Smooth muscle cell (in vitro differentiated cells): ENCODE results near the gene BLTP1. TPM values are rescaled to one million over a fixed set of nuclear protein-coding genes. Genes with fewer than 3 reads are reported as not detected.

Experiments
- DNase-seq: peaks from one replicate; lab custom pipeline; 2025; ENCODE audit not compliant: unreplicated experiment; lab: John Stamatoyannopoulos, UW
- H2AFZ ChIP-seq: fragments of 200-600 bp; sonication (generic); 2 replicates; pipeline ENCODE4 v1.6.0; 2016; ENCODE audit warnings: antibody characterized with exemption, low read depth, mild to moderate bottlenecking
- H3F3A ChIP-seq: fragments of 200-600 bp; sonication (generic); 2 replicates; pipeline ENCODE4 v1.6.0; 2017; ENCODE audit warnings: antibody characterized with exemption, low read depth
- H3K27ac ChIP-seq: fragments of 200-600 bp; sonication (generic); 2 replicates; pipeline ENCODE4 v1.5.1; 2016; ENCODE audit warnings: low read depth, mild to moderate bottlenecking
- H3K27me3 ChIP-seq: fragments of 200-600 bp; sonication (generic); 2 replicates; pipeline ENCODE4 v1.6.1; 2016; ENCODE audit warnings: low read depth, mild to moderate bottlenecking
- H3K36me3 ChIP-seq: fragments of 200-600 bp; sonication (generic); 2 replicates; pipeline ENCODE4 v1.5.1; 2016; ENCODE audit warnings: low read depth
- H3K4me1 ChIP-seq: fragments of 200-600 bp; sonication (generic); 2 replicates; pipeline ENCODE4 v1.5.1; 2016; ENCODE audit warnings: low read depth
- H3K4me2 ChIP-seq: fragments of 200-600 bp; sonication (generic); 2 replicates; pipeline ENCODE4 v1.6.0; 2016; ENCODE audit warnings: mild to moderate bottlenecking
- H3K4me3 ChIP-seq: fragments of 200-600 bp; sonication (generic); 2 replicates; pipeline ENCODE4 v1.5.1; 2016; ENCODE audit warnings: mild to moderate bottlenecking
- H3K79me2 ChIP-seq: fragments of 200-600 bp; sonication (generic); 2 replicates; pipeline ENCODE4 v1.6.0; 2016; ENCODE audit warnings: low read depth, mild to moderate bottlenecking
- H3K9ac ChIP-seq: fragments of 200-600 bp; sonication (generic); 2 replicates; pipeline ENCODE4 v1.6.0; 2016; ENCODE audit warnings: low read depth
- H3K9me3 ChIP-seq: fragments of 200-600 bp; sonication (generic); replicated peaks from 2 replicates; pipeline ENCODE4 v1.5.1; 2016; ENCODE audit warnings: low read depth
- H4K20me1 ChIP-seq: fragments of 200-600 bp; sonication (generic); 2 replicates; pipeline ENCODE4 v1.6.0; 2016; ENCODE audit warnings: low read depth
- WGBS: methylation state at CpG from one replicate; pipeline ENCODE4 v1.1.7; 2016; ENCODE audit warnings: low lambda C conversion rate; 5-methylcytosine and 5-hydroxymethylcytosine counted together
- polyA plus RNA-seq: library from polyadenylated mRNA; unstranded; fragments of >200 nt; fragmentation: Nextera tagmentation; extraction: Ambion mirVana; gene quantifications from 2 replicates; pipeline ENCODE4 v1.2.1, GENCODE V29; 2016
- total RNA-seq: library from RNA; depleted of rRNA; stranded (reverse); fragments of >200 nt; gene quantifications from 2 replicates; pipeline ENCODE4 v1.2.3, GENCODE V29; 2014
- TF ChIP-seq, protein P1 (sequence below): fragments of 200-600 bp; sonication (generic); IDR thresholded peaks from 2 replicates; pipeline ENCODE4 v1.5.1; 2017; ENCODE audit warnings: borderline replicate concordance, mild to moderate bottlenecking, antibody characterized with exemption; ENCODE audit not compliant: insufficient read depth, poor library complexity, severe bottlenecking

BLTP1 gene
- total and polyA plus RNA-seq, 2 experiments from 2014 or later, result 4.7 to 80.5 TPM

DNA sequence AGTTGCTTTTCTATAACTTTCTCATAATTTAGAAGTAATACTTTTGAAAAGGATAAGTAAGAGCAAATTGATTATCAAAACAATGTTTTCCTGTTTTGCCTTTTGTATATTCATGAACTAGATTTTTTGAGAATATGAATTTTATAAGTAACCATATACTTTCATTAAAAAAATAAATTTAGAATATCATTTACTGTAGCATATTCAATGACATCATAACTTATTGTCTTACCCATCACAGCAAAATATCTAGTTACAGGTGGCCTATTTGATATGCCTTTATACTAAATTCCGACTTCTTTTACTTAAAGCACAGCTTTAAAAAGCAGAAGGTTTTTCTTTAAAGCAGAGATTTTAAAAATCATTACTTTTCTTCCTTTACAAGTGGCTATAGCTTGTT is 20.1 kb downstream of the BLTP1 start:
- no peaks in the 10 kb centered on the region for H3K27me3 ChIP-seq
- H3K9me3 ChIP-seq, result no peaks in the 10 kb centered on the region
- WGBS, result 96% methylated on average over 1 of the region's 1 CpG
- H3F3A ChIP-seq, result no peaks in the 10 kb centered on the region
- no peak overlapping the region for H3K27ac ChIP-seq
- H2AFZ ChIP-seq, result no peak overlapping the region
- no peaks in the 10 kb centered on the region for H3K4me1 ChIP-seq
- H4K20me1 ChIP-seq, result peaks cover 47% of the 10 kb centered on the region
- no peak overlapping the region for H3K9ac ChIP-seq
- no peak overlapping the region for H3K4me2 ChIP-seq
- DNase-seq, result no peak
- H3K4me3 ChIP-seq, result no peak overlapping the region
- H3K79me2 ChIP-seq, result peaks cover 32% of the 10 kb centered on the region
- TF ChIP-seq, protein P1, sequence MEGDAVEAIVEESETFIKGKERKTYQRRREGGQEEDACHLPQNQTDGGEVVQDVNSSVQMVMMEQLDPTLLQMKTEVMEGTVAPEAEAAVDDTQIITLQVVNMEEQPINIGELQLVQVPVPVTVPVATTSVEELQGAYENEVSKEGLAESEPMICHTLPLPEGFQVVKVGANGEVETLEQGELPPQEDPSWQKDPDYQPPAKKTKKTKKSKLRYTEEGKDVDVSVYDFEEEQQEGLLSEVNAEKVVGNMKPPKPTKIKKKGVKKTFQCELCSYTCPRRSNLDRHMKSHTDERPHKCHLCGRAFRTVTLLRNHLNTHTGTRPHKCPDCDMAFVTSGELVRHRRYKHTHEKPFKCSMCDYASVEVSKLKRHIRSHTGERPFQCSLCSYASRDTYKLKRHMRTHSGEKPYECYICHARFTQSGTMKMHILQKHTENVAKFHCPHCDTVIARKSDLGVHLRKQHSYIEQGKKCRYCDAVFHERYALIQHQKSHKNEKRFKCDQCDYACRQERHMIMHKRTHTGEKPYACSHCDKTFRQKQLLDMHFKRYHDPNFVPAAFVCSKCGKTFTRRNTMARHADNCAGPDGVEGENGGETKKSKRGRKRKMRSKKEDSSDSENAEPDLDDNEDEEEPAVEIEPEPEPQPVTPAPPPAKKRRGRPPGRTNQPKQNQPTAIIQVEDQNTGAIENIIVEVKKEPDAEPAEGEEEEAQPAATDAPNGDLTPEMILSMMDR, result no peak
- peaks cover 8% of the 10 kb centered on the region for H3K36me3 ChIP-seq

DNA sequence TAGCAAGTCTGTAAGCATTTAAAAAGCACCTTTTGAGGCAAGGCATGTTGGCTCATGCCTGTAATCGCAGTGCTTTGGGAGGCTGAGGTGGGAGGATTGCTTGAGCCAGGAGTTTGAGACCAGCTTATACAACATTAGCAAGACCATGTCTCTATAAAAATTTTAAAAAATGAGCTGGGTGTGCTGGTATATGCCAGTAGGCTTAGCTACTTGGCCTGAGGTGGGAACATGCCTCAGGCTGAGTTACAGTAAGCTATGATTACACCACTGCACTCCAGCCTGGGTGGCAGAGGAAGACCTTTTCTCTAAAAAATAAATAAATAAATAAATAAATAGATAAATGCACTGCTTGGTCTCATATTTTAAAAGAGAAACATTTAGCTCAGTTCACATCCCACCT is 26.8 kb downstream of the BLTP1 start:
- no peak overlapping the region for H3K9ac ChIP-seq
- no peaks in the 10 kb centered on the region for H4K20me1 ChIP-seq
- no peak for DNase-seq
- H3K4me3 ChIP-seq, result no peak overlapping the region
- H3K27ac ChIP-seq, result no peak overlapping the region
- H3K4me1 ChIP-seq, result no peaks in the 10 kb centered on the region
- no peaks in the 10 kb centered on the region for H3K27me3 ChIP-seq
- TF ChIP-seq, protein P1, result no peak
- H3K79me2 ChIP-seq, result no peaks in the 10 kb centered on the region
- H3K36me3 ChIP-seq, result peaks cover 17% of the 10 kb centered on the region
- no peaks in the 10 kb centered on the region for H3K9me3 ChIP-seq
- H3K4me2 ChIP-seq, result no peak overlapping the region
- WGBS, result 100% methylated on average over 1 of the region's 1 CpG
- no peak overlapping the region for H2AFZ ChIP-seq
- no peaks in the 10 kb centered on the region for H3F3A ChIP-seq

DNA sequence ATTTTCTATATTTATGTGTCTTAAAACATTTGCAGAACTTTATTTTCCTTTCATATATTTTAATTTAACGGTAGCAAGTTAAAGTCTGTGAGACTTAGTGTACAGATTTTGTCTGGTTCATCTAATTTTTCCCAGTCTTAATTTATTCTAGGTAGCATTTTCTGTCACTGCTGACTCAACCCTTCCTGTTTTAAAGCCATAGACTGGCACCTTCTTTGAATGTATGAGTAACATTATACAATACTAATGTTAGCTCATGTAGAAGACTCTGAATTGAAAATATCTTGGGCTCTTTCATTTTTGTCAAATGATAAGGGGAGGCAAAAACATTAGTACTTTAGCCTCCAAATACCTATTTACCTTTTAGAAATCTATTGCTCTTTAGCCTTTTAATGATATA is 43.6 kb downstream of the BLTP1 start:
- H3F3A ChIP-seq, result no peaks in the 10 kb centered on the region
- no peaks in the 10 kb centered on the region for H3K36me3 ChIP-seq
- no peaks in the 10 kb centered on the region for H4K20me1 ChIP-seq
- DNase-seq, result no peak
- H3K4me2 ChIP-seq, result no peak overlapping the region
- H3K79me2 ChIP-seq, result no peaks in the 10 kb centered on the region
- H3K27ac ChIP-seq, result no peak overlapping the region
- H3K4me1 ChIP-seq, result no peaks in the 10 kb centered on the region
- H3K9me3 ChIP-seq, result no peaks in the 10 kb centered on the region
- TF ChIP-seq, protein P1, result no peak
- no peak overlapping the region for H2AFZ ChIP-seq
- WGBS, result 100% methylated on average over 1 of the region's 1 CpG
- no peak overlapping the region for H3K4me3 ChIP-seq
- no peaks in the 10 kb centered on the region for H3K27me3 ChIP-seq
- H3K9ac ChIP-seq, result no peak overlapping the region

Other genes starting within 250 kb of the BLTP1 start
- gene TRPC3, start 200.3 kb upstream of the BLTP1 start, total RNA-seq, result 0.36 and 1.3 TPM in 2 replicates
- 0.17 TPM in 1 of 2 replicates, not detected in the other for gene TRPC3, start 200.3 kb upstream of the BLTP1 start, polyA plus RNA-seq
- gene ADAD1, start 226.7 kb downstream of the BLTP1 start, total RNA-seq, result not detected in 2 replicates
- not detected in 2 replicates for gene ADAD1, start 226.7 kb downstream of the BLTP1 start, polyA plus RNA-seq